ENCODE measurements around the gene BPIFB4. TPM values are rescaled to one million over a fixed set of nuclear protein-coding genes. Genes with fewer than 3 reads are reported as not detected.

Gene BPIFB4
- total RNA-seq (2022; extraction: Qiagen RNA extraction; ENCODE audit: low read depth), result not detected in 5 replicates

GRCh38 chr20:33079259-33079658 lies at the start of gene BPIFB4:
BPIFB4 (plus strand) TSS chr20:33079643; CDS start chr20:33081527, 1,884 bp downstream.

GRCh38 chr20:33031531-33031930 lies 47.9 kb upstream of the BPIFB4 start, which contains the start of gene BPIFB6:
BPIFB6 (plus strand) TSS chr20:33031648; CDS start chr20:33031648, 0 bp downstream.

GRCh38 chr20:33053291-33054106 lies 25.9 kb upstream of the BPIFB4 start, which contains the start of gene BPIFB3:
BPIFB3 (plus strand) TSS chr20:33053903; CDS start chr20:33055436, 1,533 bp downstream.

Other genes starting within 250 kb of the BPIFB4 start
- not detected in 5 replicates for gene EFCAB8, start 220.7 kb upstream of the BPIFB4 start, total RNA-seq (2022; extraction: Qiagen RNA extraction; ENCODE audit: low read depth)
- not detected in 5 replicates for gene SUN5, start 75.2 kb upstream of the BPIFB4 start, total RNA-seq (2022; extraction: Qiagen RNA extraction; ENCODE audit: low read depth)
- not detected in 5 replicates for gene BPIFB2, start 71.9 kb upstream of the BPIFB4 start, total RNA-seq (2022; extraction: Qiagen RNA extraction; ENCODE audit: low read depth)
- not detected in 5 replicates for gene BPIFB6, start 48.0 kb upstream of the BPIFB4 start, total RNA-seq (2022; extraction: Qiagen RNA extraction; ENCODE audit: low read depth)
- gene BPIFB3, start 25.7 kb upstream of the BPIFB4 start, total RNA-seq (2022; extraction: Qiagen RNA extraction; ENCODE audit: low read depth), result not detected in 5 replicates
- not detected in 5 replicates for gene BPIFA2, start 88.5 kb downstream of the BPIFB4 start, total RNA-seq (2022; extraction: Qiagen RNA extraction; ENCODE audit: low read depth)
- not detected in 5 replicates for gene BPIFA3, start 137.7 kb downstream of the BPIFB4 start, total RNA-seq (2022; extraction: Qiagen RNA extraction; ENCODE audit: low read depth)
- gene BPIFA1, start 156.4 kb downstream of the BPIFB4 start, total RNA-seq (2022; extraction: Qiagen RNA extraction; ENCODE audit: low read depth), result not detected in 5 replicates
- gene BPIFB1, start 203.6 kb downstream of the BPIFB4 start, total RNA-seq (2022; extraction: Qiagen RNA extraction; ENCODE audit: low read depth), result 0.18 TPM in 1 of 5 replicates, not detected in the others

Measured in A549 treated with ZK216348 at 1 μM for 4 hours (cell line).